ENCODE results near the gene CFAP61. TPM values are rescaled to one million over a fixed set of nuclear protein-coding genes. Genes with fewer than 3 reads are reported as not detected.
A peak's percentile ranks its signal among the peaks of the same experiment; 100 is the strongest.

Gene CFAP61
- total RNA-seq, 2 donors from 2014 or later, result 1.0 to 1.9 TPM

- TF ChIP-seq CTCF (IDR thresholded peaks at IDR 0.05), result no peak
- Histone ChIP-seq H3K9me3 (no peaks in the 10 kb centered on the region), H3K36me3 (no peaks in the 10 kb centered on the region), H3K27me3 (no peaks in the 10 kb centered on the region), H3K4me1 (peaks cover 0 to 26% of the 10 kb centered on the region in 2 donors), H3K27ac (no peak overlapping the region), H3K4me3 (peak overlapping the region in 1 of 2 donors; percentile 4)
- DNase-seq (ENCODE audit: low spot score), result no peak
These were observed 42.5 kb upstream of the CFAP61 start for GRCh38 chr20:20009784-20010253.

- no peaks in the 10 kb centered on the region for H3K27me3 ChIP-seq
- peaks cover 0 to 17% of the 10 kb centered on the region in 2 donors for H3K4me1 ChIP-seq
- no peak overlapping the region for H3K4me3 ChIP-seq
- no peaks in the 10 kb centered on the region for H3K9me3 ChIP-seq
- TF ChIP-seq CTCF (IDR thresholded peaks at IDR 0.05), result no peak
- DNase-seq (ENCODE audit: low spot score), result no peak
- H3K27ac ChIP-seq, result peak overlapping the region; percentile 24 to 44
- no peaks in the 10 kb centered on the region for H3K36me3 ChIP-seq
These were observed 41.5 kb upstream of the CFAP61 start for GRCh38 chr20:20010639-20011500.

- no peaks in the 10 kb centered on the region for H3K9me3 ChIP-seq
- no peaks in the 10 kb centered on the region for H3K36me3 ChIP-seq
- H3K27ac ChIP-seq, result no peak overlapping the region
- no peak for DNase-seq (ENCODE audit: low spot score)
- peaks cover 0 to 17% of the 10 kb centered on the region in 2 donors for H3K4me1 ChIP-seq
- TF ChIP-seq CTCF (IDR thresholded peaks at IDR 0.05), result no peak
- no peak overlapping the region for H3K4me3 ChIP-seq
- no peaks in the 10 kb centered on the region for H3K27me3 ChIP-seq
These were observed 39.8 kb upstream of the CFAP61 start for GRCh38 chr20:20012541-20012940.

- no peak for TF ChIP-seq CTCF (IDR thresholded peaks at IDR 0.05)
- Histone ChIP-seq H3K27ac (peak overlapping the region in 1 of 2 donors; percentile 24), H3K4me3 (no peak overlapping the region), H3K9me3 (no peaks in the 10 kb centered on the region), H3K36me3 (no peaks in the 10 kb centered on the region), H3K27me3 (no peaks in the 10 kb centered on the region), H3K4me1 (peaks cover 0 to 37% of the 10 kb centered on the region in 2 donors)
- DNase-seq (ENCODE audit: low spot score), result no peak
These were observed 37.7 kb upstream of the CFAP61 start for GRCh38 chr20:20014659-20015058.

GRCh38 chr20:20017001-20017843 is 35.1 kb upstream of the CFAP61 start, which contains the start of gene NAA20:
Gene NAA20 (plus strand): TSS chr20:20017362. CDS start chr20:20017397, 35 bp downstream.
- H3K36me3 ChIP-seq, result no peaks in the 10 kb centered on the region
- peak; percentile 69 to 83 for TF ChIP-seq CTCF (IDR thresholded peaks at IDR 0.05)
- no peaks in the 10 kb centered on the region for H3K27me3 ChIP-seq
- peaks cover 0 to 29% of the 10 kb centered on the region in 2 donors for H3K4me1 ChIP-seq
- DNase-seq (ENCODE audit: low spot score), result peak; percentile 90
- peak within 1 kb of the TSS; percentile 65 to 78 for H3K27ac ChIP-seq
- H3K9me3 ChIP-seq, result no peaks in the 10 kb centered on the region
- peak within 1 kb of the TSS; percentile 92 to 99 for H3K4me3 ChIP-seq
